ENCODE measurements around the gene ANKRD1. TPM values are rescaled to one million over a fixed set of nuclear protein-coding genes. Genes with fewer than 3 reads are reported as not detected.
A peak's percentile ranks its signal among the peaks of the same experiment; 100 is the strongest.
"Not testable (repeated sequence)": the region's sequence is repeated elsewhere in the genome, so short reads cannot be mapped to it uniquely, and the experiment has no call there.

Gene ANKRD1
- total RNA-seq, 2 donors from 2014 or later: not detected

DNA sequence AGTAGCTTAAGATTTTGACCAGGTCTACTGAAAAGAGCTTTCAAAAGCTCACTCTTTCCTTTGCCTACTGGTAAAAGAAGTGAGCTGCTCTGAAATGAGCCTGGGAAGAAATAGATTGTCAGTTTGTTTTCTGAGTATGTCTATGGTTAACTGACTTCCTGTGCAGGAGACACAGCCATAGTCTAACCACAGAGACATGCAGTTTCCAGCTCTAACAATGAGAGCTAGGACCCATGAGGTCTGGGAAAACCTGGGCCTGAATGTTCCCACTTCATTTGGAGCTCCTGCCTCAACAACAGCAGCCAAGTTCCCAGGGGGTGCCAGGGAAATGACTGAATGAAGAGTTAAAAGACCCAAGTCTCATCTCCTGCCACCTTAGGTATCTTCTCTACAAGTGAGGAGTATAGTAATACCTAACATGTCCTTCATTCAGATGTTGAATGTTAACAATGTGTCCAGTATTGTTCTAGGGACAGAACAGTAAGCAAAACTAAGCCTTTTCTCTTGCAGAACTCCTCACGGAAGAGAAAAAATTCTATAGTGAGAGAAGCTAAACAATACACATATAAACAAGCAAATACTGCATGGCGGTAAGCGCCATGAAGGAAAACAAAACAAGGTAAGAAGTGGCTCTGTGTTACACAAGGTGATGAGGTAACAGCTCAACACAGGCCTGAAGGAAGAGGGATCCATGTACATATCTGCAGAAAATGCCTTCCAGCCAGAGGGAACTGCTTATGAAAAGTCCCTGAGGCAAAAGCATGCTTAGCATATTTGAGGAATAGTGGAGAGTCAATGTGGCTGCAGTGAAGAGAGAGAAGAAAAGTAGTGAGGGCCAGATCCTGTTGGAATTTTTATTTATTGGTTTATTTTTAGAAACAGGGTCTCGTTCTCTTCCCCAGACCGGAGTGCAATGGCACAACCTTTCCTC, 26.4 kb upstream of the ANKRD1 start:
- H3K4me3 Mint-ChIP-seq: no peak overlapping the region
- ATAC-seq (replicated peaks in 1 of 2): peak; percentile 46 to 61

GRCh38 chr10:90945491-90946070, 24.7 kb upstream of the ANKRD1 start:
- H3K4me3 Mint-ChIP-seq: no peak overlapping the region
- ATAC-seq (replicated peaks in 1 of 2): peak; percentile 51 to 82
- peaks cover 0 to 3% of the 10 kb centered on the region in 2 donors for H3K9me3 Mint-ChIP-seq
- DNase-seq: no peak
- H3K4me1 Mint-ChIP-seq (ENCODE audit: low read depth): peaks cover 11% of the 10 kb centered on the region
- no peaks in the 10 kb centered on the region for H3K27me3 Mint-ChIP-seq (ENCODE audit: low read depth)
- no peaks in the 10 kb centered on the region for H3K36me3 Mint-ChIP-seq (ENCODE audit: insufficient read depth in 2 of 2)
- no peak overlapping the region for H3K27ac Mint-ChIP-seq

More for the DNA sequence above, 26.4 kb upstream of the ANKRD1 start:
- Mint-ChIP-seq H3K27ac (peak overlapping the region; percentile 23), H3K4me1 (ENCODE audit: low read depth) (peaks cover 11% of the 10 kb centered on the region), H3K27me3 (ENCODE audit: low read depth) (no peaks in the 10 kb centered on the region), H3K36me3 (ENCODE audit: insufficient read depth in 2 of 2) (no peaks in the 10 kb centered on the region), H3K9me3 (peaks cover 1 to 7% of the 10 kb centered on the region in 2 donors)
- no peak for DNase-seq

DNA sequence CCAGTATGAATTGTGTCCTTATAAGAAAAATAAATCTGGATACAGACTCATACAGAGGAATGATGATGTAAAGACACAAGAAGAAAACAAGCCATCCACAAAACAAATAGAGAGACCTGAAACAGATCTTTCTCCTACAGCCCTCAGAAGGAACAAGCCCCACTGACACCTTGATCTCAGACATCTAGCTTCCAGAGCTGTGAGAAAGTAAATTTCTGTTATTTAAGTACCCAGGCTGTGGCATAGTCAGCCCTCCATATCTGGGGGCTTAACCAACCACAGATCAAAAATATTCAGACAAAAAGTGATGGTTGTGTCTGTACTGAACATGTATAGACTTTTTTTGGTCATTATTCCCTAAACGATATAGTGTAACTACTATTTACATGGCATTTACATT, 23.9 kb upstream of the ANKRD1 start:
- peaks cover 11% of the 10 kb centered on the region for H3K4me1 Mint-ChIP-seq (ENCODE audit: low read depth)

DNA sequence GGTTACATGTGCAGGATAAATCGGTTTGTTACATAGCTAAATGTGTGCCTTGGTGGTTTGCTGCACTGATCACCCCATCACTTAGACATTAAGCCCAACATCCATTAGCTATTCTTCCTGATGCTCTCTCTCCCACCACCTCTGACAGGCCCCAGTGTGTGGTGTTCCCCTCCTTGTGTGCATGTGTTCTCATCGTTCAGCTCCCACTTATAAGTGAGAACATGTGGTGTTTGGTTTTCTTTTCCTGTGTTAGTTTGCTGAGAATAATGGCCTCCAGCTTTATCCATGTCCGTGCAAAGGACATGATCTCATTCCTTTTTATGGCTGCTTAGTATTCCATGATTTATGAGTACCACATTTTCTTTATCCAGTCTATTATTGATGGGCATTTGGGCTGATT, 22.1 kb upstream of the ANKRD1 start:
- peaks cover 11% of the 10 kb centered on the region for H3K4me1 Mint-ChIP-seq (ENCODE audit: low read depth)
- H3K9me3 Mint-ChIP-seq; H3K4me3 Mint-ChIP-seq; H3K27ac Mint-ChIP-seq; H3K36me3 Mint-ChIP-seq (ENCODE audit: insufficient read depth in 2 of 2); H3K27me3 Mint-ChIP-seq (ENCODE audit: low read depth); DNase-seq; ATAC-seq (replicated peaks in 1 of 2): not testable (repeated sequence)

More for the DNA sequence above, 23.9 kb upstream of the ANKRD1 start:
- DNase-seq (no peak), ATAC-seq (replicated peaks in 1 of 2) (no peak)
- no peaks in the 10 kb centered on the region for H3K27me3 Mint-ChIP-seq (ENCODE audit: low read depth)
- no peak overlapping the region for H3K27ac Mint-ChIP-seq
- no peaks in the 10 kb centered on the region for H3K36me3 Mint-ChIP-seq (ENCODE audit: insufficient read depth in 2 of 2)
- no peak overlapping the region for H3K4me3 Mint-ChIP-seq
- H3K9me3 Mint-ChIP-seq: peaks cover 0 to 3% of the 10 kb centered on the region in 2 donors

DNA sequence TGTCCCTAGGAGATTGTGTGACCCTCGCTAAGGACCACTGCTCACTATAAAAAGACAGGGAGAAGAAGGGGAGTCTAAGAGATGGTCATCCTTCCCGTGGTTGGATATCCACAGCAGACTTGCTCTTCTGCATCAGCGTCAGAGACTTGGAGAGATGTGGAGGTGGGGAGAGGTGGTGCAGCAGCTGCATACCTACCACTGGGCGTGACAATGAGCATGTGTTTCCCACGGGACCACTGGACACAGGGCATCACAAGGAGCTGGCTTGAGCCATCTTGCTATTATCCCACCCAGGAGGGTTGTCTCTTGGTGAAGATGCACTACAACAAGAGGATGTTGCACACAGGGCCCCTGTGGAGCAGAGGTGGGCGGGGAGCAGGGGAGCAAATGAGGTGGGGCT, 18.8 kb upstream of the ANKRD1 start:
- Mint-ChIP-seq H3K4me3 (no peak overlapping the region), H3K9me3 (no peaks in the 10 kb centered on the region), H3K4me1 (ENCODE audit: low read depth) (peaks cover 5% of the 10 kb centered on the region), H3K27me3 (ENCODE audit: low read depth) (no peaks in the 10 kb centered on the region), H3K36me3 (ENCODE audit: insufficient read depth in 2 of 2) (no peaks in the 10 kb centered on the region), H3K27ac (no peak overlapping the region)
- ATAC-seq (replicated peaks in 1 of 2) (no peak), DNase-seq (no peak)

DNA sequence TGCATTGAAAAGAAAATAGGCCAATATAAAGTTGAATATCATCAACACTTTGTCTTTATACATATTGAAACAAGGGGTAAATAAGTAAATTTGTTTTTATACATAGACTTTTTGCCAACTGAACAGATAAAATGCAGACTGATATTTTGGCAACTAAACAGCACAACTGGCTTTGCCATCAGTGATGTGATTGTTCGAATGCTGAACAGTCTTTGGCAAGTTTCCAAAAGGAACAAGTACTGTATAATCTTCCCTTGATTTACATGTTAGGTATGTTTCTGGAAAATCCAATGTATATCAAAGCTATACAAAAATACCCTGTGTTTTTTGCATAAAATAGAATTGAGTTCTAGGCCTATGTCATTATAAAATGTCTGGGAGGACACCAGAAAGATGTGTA, 18.2 kb upstream of the ANKRD1 start:
- no peaks in the 10 kb centered on the region for H3K36me3 Mint-ChIP-seq (ENCODE audit: insufficient read depth in 2 of 2)
- no peak for DNase-seq

GRCh38 chr10:90937645-90938258, 16.9 kb upstream of the ANKRD1 start:
- H3K4me1 Mint-ChIP-seq (ENCODE audit: low read depth): peaks cover 5% of the 10 kb centered on the region
- no peak for DNase-seq
- no peaks in the 10 kb centered on the region for H3K27me3 Mint-ChIP-seq (ENCODE audit: low read depth)
- H3K9me3 Mint-ChIP-seq: no peaks in the 10 kb centered on the region
- no peaks in the 10 kb centered on the region for H3K36me3 Mint-ChIP-seq (ENCODE audit: insufficient read depth in 2 of 2)
- no peak overlapping the region for H3K27ac Mint-ChIP-seq
- H3K4me3 Mint-ChIP-seq: no peak overlapping the region
- no peak for ATAC-seq (replicated peaks in 1 of 2)

More for the DNA sequence above, 18.2 kb upstream of the ANKRD1 start:
- Mint-ChIP-seq H3K27ac (no peak overlapping the region), H3K4me1 (ENCODE audit: low read depth) (peaks cover 5% of the 10 kb centered on the region), H3K9me3 (no peaks in the 10 kb centered on the region), H3K4me3 (no peak overlapping the region), H3K27me3 (ENCODE audit: low read depth) (no peaks in the 10 kb centered on the region)
- no peak for ATAC-seq (replicated peaks in 1 of 2)

GRCh38 chr10:90936276-90936659, 15.4 kb upstream of the ANKRD1 start:
- Mint-ChIP-seq H3K9me3 (no peaks in the 10 kb centered on the region), H3K27me3 (ENCODE audit: low read depth) (peaks cover 9% of the 10 kb centered on the region), H3K4me1 (ENCODE audit: low read depth) (peaks cover 5% of the 10 kb centered on the region), H3K4me3 (no peak overlapping the region), H3K36me3 (ENCODE audit: insufficient read depth in 2 of 2) (no peaks in the 10 kb centered on the region), H3K27ac (no peak overlapping the region)
- DNase-seq (no peak), ATAC-seq (replicated peaks in 1 of 2) (no peak)

DNA sequence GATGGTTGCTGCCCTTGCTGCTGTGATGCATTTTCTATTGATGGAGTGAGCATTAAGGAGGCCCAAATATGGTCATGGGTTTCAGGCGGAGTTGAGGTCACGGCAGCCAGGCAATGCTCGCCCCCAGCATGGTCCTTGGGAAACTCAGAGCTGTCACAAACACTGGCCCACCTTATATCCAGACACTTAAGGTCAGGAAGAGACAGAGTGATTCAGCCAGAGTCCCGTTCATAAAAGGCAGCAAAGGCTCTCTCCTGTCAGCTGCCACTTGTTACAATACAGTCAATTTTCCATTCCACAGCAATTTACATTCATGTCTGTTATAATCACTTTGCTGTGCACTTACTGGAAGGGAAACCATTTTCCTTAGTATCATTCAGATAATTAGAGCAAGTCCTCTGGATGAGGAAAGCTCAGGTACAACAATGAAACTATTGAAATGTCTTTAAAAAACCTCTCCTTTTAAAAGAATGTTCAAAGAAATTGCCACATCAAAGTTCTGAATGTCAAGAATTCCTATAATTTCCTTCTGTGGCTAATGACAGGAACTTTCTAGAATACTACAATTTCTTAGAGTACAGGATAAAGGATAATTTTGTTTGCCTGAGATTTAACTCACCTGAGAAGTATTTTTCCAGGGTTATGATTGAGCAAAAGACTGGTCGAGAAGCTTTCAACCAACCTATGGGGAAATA, 14.8 kb upstream of the ANKRD1 start:
- ATAC-seq (replicated peaks in 1 of 2): no peak
- Mint-ChIP-seq H3K4me1 (ENCODE audit: low read depth) (peaks cover 5% of the 10 kb centered on the region), H3K27ac (no peak overlapping the region), H3K27me3 (ENCODE audit: low read depth) (peaks cover 9% of the 10 kb centered on the region), H3K9me3 (no peaks in the 10 kb centered on the region), H3K36me3 (ENCODE audit: insufficient read depth in 2 of 2) (no peaks in the 10 kb centered on the region), H3K4me3 (no peak overlapping the region)
- DNase-seq: no peak

DNA sequence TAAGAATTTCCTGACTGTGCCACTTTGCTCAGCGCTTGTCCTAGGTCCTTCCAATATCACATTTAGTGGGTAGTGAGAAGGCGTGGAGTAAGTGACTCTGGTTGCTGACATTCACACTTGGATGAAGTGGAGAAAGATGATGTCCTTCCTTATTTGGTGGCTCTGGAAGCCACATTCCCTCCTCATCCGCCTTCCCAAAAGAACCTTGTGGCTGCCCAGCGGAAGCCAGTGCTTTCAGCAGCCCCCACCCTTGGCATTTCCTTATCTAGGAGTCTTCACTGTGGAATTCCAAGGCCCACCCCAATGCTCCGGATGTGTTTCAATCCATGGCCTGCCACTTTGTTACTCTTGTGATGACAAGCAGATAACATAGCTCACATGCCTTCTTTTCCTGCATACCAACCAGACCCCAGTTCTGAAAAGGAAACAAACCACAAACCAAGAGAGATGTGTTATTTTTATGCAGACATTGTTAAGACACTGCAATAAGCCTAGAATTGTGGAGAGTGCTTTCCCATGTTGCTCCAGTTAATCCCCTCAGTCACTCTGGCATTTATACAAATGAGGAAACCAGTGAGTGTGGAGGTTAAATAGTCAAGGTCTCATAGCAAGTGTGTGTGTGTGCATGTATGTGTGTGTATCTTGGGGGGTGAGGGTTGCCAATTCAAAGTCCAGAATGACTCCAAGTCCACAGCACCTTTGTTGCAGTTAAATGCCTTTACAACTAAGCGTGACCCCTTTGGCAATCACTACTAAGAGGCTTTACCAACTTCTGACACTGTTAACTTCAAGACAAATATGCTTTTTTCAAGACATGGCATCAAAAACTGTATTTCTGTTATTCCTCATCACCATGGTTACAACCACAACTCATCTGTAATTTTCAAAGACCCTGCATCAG, 10.3 kb upstream of the ANKRD1 start:
- no peak for DNase-seq
- H3K36me3 Mint-ChIP-seq (ENCODE audit: insufficient read depth in 2 of 2): no peaks in the 10 kb centered on the region

GRCh38 chr10:90930070-90930837, 9.4 kb upstream of the ANKRD1 start:
- Mint-ChIP-seq H3K4me3 (no peak overlapping the region), H3K4me1 (ENCODE audit: low read depth) (peaks cover under 1% of the 10 kb centered on the region), H3K9me3 (no peaks in the 10 kb centered on the region), H3K36me3 (ENCODE audit: insufficient read depth in 2 of 2) (no peaks in the 10 kb centered on the region), H3K27me3 (ENCODE audit: low read depth) (peaks cover 17% of the 10 kb centered on the region), H3K27ac (no peak overlapping the region)
- DNase-seq (no peak), ATAC-seq (replicated peaks in 1 of 2) (no peak)

More for the DNA sequence above, 10.3 kb upstream of the ANKRD1 start:
- peaks cover 17% of the 10 kb centered on the region for H3K27me3 Mint-ChIP-seq (ENCODE audit: low read depth)
- H3K4me1 Mint-ChIP-seq (ENCODE audit: low read depth): peaks cover 5% of the 10 kb centered on the region
- ATAC-seq (replicated peaks in 1 of 2): no peak
- no peaks in the 10 kb centered on the region for H3K9me3 Mint-ChIP-seq
- no peak overlapping the region for H3K4me3 Mint-ChIP-seq
- no peak overlapping the region for H3K27ac Mint-ChIP-seq
